Hematopoietic multipotent progenitor cell treated with erythropoietin and hydrocortisone succinate and interleukin-3 and kit ligand, for 17 days (in vitro differentiated cells): ENCODE results near the gene RPS6KA3.
"Not testable (repeated sequence)": the region's sequence is repeated elsewhere in the genome, so short reads cannot be mapped to it uniquely, and the experiment has no call there.

Experiments
- DNase-seq: peaks from one replicate; pipeline ENCODE4 v3.0.0-alpha.2; 2015; ENCODE audit warnings: low spot score

Gene RPS6KA3

DNA sequence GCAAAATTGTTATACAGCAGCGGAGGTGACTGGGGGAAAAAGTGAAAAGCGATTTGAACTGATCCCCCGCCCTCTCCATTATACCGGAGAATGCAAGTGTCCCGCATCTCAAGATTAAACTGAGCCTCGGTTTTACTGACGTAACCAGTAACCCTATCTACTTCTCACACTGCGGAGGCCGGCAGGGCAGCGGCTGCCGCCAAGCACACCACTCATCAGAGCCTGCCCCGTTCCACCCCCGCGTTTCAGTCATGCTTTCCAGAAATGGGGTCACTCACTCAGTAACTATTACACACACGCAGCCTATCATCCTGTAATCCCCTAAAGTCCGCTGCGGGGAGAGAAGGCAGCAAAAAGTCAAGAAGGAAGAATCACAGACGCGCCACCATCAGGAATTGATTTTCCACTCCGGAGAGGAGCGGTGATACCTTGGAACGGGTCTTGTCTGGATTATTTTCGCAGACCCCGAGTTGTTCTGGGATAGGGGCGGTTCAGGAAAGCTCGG, 1.4 kb downstream of the RPS6KA3 start:
- peak; percentile 49 for DNase-seq

DNA sequence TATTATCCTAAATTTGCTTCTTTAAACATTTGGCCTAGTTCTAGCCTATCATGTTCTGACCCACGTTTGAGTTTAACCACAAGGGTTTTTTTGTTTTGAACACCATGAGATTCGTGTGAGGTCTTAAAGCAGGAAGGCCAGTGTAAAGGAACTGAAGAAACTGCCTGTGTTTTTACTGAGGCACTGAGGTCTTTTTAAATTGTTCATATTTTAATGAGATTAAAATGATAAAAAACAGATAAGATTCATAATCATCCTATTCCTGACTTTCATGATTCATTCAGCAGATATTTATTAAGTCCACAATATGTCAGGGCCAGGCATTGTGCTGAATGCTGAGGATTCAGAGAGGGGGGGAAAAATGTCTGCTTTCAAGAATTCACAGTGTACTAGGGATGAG, 3.2 kb downstream of the RPS6KA3 start:
- DNase-seq, result peak; percentile 5

DNA sequence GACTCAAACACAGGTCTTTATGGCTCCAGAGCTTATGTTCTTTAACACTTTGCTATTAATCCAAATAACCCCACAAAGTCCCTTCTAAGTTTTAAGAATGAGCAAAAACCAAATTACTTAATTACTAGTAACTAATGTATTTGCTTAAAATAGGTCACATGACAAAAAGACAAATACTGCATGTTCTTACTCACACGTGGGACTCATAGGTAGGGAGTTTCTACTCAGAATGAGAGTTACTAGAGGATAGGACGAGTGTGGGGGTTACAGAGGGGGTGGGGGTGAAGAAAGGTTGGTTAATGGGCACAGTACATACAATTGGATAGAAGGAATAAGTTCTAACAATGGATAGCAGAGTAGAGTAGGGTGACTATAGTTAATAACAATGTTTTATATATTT, 5.8 kb downstream of the RPS6KA3 start:
- no peak for DNase-seq

DNA sequence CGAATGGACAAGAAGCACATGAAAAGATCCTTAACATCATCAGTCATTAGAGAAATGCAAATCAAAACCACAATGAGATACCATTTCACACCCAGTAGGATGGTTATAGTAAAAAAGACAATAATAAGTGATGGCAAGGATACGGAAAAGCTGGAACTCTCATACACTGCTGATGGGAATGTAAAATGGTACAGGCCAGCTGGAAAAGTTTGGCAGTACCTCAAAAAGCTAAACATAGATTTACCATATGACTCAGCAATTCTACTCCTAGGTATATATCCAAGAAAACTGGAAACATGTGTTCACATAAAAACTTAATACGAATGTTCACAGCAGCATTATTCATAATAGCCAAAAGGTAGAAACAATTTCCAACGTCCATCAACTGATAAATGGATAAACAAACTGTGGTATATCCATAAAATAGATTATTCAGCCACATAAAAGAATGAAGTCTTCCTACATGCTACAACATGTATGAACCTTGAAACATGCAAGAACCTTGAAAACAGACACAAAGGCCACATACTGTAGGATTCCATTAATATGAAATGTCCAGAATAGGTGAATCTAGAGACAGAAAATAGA, 11.9 kb downstream of the RPS6KA3 start:
- peak; percentile 7 for DNase-seq

DNA sequence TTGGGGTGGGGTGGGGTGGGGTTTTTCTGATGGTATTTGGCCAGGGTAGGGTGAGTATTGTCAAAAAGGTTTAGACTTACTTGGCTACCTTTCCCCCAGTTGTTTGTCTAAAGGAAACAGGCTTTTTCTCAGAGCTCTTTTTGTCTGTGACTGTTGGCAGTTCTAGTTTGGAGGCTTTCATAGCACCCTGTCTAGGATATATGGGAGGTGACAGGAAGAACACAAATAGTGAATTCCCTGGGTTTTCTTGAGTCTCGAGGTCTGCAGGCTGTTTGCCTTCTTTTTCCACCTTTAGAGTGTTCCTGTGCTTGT, 13.5 kb downstream of the RPS6KA3 start:
- no peak for DNase-seq

DNA sequence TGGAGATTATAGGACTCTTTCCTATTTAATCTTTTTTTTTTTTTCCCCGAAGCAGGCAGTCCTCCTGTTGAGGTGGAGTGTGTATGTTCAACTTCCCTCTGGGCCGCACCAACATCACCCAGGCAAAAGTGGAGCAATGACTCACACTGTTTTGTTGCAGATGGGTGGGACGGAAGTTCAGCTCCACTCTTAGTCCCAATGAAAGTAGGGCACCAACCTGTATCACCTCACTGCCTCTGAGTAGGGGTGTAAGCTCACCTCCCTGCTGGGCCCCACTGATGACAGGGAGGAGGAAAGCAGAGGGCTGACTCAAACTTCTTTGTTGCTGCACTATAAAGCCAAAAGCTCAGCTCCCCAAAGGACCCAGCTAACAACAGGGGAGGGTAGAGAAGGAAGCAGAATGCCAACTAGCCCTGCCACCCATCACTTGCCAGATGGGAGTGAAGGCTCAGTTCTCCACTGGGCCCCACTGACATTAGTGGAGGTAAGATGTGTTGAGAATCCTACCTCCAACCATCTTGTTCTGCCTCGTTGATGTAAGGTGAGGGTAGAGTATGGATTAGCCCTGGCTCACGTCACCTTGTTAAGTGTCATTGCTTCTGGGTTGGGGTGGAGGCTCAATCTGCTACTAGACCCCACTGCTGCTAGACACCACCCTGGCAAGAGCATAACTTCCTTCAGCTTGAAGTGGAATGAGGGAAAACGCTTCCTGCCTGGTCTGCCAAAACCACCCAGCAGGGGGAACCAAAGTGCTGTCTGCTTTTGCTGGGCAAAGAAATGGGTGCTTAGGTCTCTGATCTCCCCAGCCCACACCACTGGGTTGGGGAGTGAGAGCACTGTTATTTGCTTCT, 14.1 kb downstream of the RPS6KA3 start:
- peak; percentile 69 for DNase-seq

DNA sequence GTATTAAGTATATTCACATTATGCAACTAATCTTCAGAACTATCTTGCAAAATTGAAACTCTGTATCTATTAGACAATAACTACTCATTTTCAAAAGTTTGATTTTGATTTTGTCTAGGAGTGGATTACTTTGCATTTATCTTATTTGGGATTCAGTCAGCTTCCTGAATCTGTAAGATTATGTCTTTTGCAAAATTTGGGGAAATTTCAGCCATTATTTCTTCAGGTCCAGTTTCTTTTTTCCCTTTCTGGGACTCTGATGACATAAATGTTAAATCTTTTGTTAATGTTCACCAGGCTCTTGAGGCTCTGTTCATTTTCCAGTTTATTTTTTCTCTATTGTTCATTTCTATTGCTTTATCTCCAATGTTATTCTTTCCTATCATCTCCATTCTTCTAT, 15.0 kb downstream of the RPS6KA3 start:
- DNase-seq, result no peak

DNA sequence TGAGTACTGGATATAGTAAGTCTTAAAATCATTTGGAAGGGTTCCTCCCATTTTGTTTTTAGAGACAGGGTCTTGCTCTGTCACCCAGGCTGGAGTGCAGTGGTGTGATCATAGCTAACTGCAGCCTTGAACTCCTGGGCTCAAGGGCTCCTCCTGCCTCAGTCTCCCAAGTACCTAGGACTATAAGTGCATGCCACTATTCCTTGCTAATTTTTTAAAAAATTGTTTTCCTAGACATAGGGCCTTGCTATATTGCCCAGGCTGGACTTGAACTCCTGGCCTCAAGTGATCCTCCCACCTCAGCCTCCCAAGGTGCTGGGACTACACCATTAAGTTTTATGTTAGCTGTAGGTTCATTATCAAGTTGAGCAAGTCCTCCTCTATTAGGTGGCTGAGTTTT, 16.6 kb downstream of the RPS6KA3 start:
- not testable (repeated sequence) for DNase-seq

DNA sequence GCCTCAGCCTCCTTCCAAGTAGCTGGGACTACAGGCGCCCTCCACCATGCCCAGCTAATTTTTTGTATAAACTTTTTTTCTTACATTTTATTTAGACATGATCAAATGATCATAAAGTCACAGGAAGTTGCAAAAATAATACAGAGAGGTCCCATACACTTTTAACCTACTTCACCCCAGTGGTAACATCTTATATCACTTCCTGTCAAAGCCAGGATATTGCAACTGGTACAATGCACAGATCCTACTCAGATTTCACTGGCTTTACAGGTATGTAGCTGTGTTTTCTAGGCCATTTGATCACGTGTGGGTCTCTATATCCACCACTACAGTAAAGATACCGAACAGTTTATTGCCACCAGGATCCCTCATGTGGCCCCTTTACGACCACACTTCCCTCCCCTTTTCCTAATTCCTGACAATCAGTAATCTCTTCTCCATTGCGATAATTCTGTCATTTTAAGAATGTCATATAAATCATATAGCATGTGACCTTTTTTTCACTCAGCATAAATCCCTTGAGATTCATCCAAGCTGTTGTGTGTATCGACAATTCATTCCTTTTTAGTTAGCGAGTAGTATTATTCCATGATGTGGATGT, 18.0 kb downstream of the RPS6KA3 start:
- no peak for DNase-seq

DNA sequence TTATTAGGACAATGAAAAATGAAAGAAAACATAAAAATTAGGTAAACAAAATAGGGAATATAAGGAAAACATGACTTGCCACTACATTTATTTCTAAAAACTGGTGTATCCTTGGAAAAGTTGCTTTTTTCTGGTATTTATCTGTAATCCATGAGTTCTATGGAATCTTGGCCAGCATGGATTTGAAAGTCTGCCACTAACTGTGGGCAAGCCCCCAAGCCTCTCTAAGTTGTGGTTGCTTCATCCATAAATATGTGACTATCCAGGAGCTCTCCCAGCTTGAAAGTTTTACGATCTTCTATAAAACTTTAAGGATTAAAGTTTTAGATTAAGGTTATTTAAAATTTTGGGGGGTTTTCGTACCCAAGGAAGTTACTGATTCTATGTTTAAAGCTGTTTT, 21.8 kb downstream of the RPS6KA3 start:
- DNase-seq, result no peak

DNA sequence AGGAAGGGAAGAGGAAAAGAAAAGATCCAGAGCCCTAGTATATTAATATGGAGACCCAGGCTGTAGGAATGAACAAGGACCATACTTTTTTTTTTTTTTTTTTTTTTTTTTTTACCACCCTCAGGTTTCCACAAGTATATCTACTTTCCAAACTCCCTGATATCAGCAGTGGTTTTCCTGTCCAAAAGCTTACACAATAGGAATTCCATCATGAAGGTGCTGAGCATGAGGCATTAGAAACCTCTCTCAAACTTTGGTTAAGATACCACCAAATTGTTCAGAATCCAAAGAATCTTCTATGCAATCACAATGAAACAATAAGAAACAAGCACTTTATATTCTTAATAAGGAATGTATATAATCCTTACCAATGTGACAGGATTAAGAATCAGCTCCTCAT, 26.5 kb downstream of the RPS6KA3 start:
- no peak for DNase-seq

DNA sequence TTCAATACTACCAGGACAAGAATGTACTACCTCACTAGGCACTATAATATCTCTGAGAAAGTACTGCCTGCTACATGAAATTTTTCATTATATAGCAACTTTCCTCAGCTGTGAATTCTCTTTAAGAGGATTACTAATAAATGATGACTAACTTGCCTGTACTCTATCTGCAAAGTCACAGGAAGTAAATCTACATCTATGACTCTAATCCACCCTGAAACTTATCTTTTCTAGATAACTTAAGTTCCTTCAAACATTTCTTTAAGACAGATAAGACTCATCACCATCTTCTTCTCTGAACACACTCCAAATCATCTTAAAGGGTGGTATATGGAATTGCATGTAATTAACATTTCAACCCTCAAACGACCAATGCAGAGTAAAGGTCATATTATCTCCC, 28.8 kb downstream of the RPS6KA3 start:
- DNase-seq, result no peak

DNA sequence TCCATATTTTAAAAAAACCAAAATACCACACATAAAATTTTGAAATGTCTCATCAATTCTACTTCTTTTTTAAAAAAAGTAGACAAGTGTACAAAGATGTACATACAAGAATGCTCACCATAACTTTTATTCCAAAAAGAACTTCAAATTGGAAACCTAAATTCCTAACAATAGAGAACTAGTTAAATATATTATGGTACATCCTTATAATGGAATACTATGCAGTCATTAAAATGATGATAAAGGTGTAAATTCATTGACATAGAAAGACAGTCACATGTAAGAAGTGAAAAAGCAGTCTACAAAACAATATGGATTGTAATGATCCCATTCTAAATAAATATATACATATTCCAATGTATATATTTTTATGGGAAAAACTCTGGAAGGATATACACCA, 31.0 kb downstream of the RPS6KA3 start:
- no peak for DNase-seq

DNA sequence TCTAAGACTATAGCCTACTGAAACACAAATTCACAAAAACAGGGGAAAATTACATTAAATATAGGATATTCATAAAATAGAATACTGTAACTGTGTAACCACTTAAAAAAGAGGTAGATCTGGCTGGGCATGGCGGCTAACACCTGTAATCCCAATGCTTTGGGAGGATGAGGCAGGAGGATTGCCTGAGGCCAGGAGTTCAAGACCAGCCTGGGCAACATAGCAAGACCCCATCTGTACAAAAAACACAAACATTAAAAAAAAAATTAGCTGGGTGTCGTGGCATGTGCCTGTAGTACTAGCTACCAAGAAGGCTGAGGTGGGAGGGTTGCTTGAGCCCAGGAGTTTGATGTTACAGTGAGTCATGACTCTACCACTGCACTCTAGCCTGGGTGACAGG, 33.4 kb downstream of the RPS6KA3 start:
- no peak for DNase-seq

DNA sequence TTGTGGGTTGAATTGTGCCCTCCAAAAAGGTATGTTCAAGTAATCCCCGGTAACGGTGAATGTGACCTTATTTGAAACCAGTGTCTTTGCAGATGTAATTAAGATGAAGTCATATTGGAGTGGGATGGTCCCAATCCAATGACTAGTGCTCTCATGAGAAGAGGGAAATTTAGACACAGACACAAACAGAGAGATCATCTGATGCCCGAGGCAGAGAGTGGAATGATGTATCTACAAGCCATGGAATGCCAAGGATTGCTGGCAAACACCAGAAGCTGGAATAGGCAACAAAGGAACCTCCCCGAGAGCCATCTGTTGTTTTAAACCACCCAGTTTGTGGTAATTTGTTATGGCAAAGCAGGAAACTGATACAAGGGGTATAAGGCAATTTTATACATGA, 35.1 kb downstream of the RPS6KA3 start:
- no peak for DNase-seq

DNA sequence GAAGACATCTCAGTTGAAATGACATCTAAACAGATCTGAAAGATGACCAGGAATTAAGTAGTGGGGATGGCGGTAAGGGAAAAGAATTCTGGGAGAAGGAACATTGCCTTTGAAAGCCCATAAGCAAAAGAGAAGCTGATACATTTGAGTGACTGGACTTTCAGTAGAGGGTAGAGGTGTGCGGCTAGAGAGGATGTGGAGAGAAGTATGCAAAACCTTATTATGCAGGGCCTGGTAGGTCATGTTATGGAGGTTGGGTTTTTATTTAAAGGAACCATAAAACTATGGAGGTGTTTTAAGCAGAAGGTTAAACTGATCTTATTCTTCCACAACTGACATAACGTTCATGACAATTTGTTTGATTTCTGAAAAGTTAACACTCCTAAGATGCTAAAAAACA, 36.3 kb downstream of the RPS6KA3 start:
- no peak for DNase-seq

DNA sequence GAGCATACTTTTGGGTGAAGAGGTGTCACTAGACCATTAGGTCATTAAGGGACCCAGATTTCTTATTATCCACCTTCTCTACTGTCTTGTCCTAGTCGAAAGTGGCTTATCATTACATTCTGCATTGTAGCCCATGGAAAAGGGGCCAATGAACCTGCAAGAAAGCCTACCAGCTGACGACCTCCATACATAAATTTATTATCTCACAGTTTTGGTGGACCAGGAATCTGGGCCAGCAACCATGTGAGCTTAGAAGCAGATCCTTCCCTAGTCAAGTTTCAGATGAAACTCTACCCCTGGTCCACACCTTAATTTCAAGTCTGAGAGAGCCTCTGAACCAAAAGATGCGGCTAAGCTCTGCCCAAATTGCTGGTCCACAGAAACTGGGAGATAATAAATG, 37.6 kb downstream of the RPS6KA3 start:
- no peak for DNase-seq

DNA sequence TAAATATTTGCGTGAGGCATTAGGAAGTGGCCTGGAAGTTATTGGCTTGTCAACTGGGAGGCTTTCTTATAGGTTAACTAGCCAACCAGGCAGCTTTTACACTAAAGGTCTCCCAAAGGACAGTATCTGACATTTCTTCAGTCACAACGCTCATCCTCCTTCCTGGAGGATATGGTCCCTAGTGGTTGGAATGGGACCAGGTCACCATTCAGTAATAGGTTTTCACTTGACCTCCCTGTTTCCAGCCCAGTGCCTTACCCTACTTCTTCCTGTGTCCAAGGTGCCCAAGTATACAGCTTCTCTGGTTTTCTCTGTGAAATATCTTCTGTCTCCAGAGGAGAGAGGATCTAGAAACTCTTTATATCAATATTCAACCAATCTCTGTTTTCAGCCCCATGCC, 38.5 kb downstream of the RPS6KA3 start:
- no peak for DNase-seq

DNA sequence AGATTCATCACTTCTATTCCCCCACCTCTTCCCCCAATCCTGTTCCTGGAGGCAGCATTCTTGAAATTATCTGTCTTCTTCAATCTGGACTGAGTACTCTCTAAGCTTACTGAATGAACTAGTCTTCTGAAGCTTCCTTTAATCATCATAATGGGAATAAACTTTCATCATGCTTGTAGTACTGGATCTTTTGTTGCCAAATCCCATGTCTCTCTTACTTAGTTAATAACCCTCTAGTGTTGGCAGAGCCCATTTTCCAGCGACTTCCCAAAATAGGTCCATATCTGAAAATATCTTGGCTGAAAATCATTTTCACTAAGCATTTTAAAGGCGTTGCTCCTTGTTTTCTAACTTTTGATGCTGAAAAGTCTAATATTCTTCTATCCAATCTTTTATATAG, 39.6 kb downstream of the RPS6KA3 start:
- DNase-seq, result no peak

DNA sequence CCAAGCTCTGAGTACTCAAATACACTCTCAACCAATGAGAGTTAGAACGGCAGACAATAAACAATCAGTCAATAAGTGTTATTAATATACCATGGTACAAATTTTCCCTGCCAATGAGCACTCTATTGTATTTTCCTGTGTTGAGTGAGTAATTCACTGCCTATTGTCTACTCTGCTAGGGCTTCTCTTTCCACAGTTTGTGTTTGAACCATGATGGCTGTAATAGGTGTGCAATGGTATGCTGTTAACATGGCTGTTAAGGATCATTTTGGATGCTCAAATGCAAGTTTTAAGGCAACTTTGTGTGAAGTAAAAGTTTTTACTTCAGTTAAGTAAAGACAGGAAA, 41.2 kb downstream of the RPS6KA3 start:
- DNase-seq, result no peak

DNA sequence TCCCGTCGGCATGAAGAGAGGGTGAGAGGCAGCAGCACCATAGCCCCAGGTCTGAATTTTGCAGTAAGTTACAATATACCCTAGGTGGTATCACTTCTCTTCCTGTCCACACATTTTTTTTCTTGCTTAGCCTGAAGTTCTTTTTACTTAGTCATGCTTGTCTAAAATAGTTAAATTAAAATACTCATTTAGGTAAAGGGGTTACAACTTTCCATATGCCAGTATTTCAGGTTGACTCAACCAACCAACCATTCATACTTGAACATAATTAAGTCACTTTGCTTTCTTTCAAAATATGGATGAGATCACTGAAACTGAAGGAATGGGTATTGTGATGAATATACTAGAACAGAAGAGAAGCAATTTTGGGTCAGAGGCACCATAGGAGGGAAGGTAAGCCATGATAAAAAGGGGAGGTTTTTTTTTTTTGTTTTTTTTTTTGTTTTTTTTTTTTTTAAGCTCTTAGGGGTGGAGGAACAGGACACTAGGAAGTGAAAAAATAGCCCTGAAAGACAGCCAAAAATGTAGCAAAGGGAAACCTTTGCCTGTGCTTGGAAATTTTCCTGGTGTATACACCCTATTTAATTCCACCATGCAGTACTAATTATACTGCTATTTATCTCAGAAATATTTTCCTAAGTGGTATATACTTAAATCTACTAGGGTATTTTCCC, 41.8 kb downstream of the RPS6KA3 start:
- DNase-seq, result no peak

DNA sequence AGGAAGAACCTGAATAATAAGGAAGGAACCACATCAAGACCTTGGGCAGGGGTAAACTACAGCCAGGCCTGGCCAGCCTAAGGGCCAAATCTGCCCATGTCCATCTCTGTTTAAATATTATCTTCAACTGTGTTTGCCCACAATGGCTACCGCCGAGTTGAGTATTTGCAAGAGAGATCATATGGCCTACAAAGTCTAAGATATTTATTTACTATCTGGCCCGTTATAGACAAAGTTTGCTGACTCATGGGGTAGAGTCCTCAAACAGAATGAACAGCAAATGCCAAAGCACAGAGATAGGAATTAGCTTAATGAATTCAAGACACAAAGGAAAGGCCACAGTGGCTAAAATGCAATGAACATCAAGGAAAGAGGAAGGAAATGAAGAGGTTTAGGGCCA, 44.8 kb downstream of the RPS6KA3 start:
- DNase-seq, result peak; percentile 33
